HG02623 (cell line): ENCODE results near the gene XKR7.
"Not testable (repeated sequence)": the region's sequence is repeated elsewhere in the genome, so short reads cannot be mapped to it uniquely, and the experiment has no call there.

ENCODE experiments used
- ATAC-seq: cut with Tn5 transposase; IDR thresholded peaks from one replicate; pipeline ENCODE4 v1.9.1; 2021; ENCODE audit warnings: moderate library complexity; ENCODE audit not compliant: unreplicated experiment

Gene XKR7

DNA sequence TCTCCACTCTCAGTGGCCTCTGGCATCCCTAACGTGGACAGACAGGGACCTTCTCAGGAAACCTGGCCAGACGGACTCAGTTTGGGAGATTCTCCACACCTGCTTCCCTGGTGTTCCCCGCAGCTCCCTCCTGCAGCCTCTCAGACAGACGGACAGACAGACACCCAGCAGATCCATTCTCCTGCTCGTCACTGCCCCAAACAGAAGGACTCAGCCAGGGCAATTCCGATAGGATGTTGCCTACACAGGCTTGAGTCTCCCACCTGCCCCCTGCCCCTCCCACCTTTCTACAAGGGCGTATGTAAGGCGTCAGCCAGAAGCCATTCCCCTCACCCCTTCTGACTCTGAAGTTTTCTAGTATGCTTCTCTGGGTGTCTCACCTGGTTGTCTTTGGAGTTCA is 42.7 kb downstream of the XKR7 start:
- ATAC-seq: no peak

DNA sequence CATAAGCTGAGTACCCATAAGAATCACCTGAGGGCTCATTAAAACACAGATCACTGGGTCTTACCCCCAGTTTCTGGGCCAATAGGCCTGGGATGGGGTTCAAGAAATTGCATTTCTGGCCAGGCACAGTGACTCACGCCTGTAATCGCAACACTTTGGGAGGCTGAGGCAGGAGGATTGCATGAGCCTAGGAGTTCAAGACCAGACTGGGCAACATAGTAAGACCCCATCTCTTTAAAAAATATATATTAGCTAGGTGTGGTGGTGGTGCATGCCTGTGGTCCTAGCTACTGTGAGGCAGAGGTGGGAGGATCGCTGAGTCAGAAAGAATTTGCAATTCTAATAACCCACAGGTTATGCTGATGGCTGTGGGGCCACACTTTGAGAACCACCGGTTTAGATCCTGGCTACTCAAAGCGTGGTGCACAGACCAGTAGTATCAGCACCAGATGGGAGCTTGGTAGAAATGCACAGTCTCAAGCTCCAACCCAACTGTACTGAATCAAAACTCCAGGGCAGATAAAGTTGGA is 44.3 kb downstream of the XKR7 start:
- no peak for ATAC-seq

DNA sequence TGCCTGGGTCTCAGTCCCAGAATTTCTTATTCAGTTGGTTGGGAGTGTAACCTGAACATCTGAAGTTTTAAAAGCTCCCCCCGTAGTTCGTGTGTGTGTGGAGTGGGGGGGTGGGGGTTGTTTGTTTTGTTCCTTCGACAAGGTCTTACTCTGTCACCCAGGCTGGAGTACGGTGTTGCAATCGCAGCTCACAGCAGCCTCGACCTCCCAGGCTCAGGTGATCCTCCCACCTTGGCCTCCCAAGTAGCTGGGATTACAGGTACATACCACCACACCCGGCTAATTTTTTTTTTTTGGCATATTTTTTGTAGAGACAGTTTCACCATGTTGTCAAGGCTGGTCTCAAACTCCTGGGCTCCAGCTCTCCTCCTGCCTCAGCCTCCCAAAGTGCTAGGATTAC is 45.4 kb downstream of the XKR7 start:
- ATAC-seq: no peak

DNA sequence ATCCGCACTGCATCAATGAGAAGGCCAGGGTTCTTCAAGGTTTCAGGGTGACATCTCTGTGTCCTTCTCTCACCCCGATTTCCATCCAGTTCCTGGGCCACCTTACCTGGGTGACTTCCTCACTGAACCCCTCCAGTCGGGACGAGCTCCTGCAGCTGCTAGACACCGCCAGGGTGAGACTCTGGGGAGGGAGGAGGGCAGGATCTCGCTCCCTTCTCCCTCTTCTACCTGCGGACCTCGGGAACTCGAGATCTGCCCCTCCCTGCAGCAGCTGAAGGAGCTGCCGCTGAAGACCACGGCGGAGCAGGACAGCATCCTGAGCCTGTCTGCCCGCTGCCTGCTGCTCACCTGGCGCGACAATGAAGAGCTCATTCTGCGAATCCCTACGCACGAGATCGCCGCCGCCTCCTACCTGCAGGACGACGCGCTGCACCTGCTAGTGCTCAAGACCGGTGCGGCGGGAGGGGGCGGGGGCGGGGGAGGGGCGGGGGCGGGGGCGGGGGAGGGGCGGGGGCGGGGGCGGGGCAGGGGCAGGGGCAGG is 49.8 kb downstream of the XKR7 start:
- no peak for ATAC-seq

DNA sequence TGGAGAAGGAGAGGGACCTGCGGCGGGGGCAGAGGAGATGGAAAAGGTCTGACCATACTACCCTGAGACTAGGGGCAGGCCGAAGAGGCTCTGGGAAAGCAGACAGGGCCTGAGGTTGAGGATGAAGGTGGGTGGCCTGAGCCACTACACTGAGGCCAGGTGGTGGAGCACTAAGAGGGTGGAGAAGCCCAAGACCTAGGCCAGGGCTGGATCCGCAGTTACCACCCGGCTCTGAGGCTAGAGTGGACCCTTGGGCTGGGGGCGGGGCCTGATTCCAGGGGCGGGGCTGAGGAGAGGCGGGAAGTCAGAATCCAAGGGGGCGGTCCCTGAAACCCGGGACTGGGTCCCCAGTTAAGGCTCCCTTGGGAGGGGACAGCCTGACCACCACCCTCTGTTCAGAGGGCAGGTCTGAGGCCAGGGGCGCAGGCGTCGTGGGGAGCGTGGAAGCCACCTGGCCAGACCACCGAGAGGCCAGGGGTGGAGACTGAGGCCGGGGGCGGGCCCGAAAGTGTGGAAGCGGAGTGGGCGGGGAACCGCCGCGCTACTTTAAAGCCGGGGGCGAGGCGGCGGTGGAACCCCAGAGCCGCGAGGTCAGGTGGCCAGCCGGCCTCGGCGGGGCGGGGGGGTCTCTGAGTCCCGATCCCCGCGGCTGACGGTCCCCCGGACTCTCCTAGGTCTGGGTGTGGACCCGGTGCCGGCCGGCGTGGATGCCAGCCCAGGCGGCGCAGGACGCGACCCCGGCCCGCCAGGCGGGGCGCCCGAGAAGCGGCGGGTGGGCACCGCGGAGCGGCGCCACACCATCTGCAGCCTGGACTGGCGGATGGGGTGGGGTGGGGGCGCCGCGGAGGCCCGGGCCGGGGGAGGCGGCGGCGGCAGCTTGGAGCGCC is 50.6 kb downstream of the XKR7 start:
- ATAC-seq: no peak

DNA sequence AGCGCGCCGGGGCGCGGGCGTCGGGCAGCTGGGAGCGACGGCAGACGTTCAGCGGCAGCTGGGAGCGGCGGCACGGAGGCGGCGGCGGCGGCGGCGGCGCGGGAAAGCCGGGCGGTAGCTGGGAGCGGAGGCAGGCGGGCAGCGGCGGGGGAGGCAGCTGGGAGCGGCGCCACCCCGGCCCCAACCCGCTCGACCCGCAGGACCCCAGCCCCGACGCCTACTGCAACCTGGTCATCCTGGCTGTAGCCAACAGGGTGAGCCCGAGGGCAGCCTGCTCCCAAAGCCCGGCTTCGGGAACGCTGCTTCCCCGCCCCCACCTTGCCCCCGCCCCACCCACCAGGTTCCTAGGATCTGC is 51.2 kb downstream of the XKR7 start:
- no peak for ATAC-seq

DNA sequence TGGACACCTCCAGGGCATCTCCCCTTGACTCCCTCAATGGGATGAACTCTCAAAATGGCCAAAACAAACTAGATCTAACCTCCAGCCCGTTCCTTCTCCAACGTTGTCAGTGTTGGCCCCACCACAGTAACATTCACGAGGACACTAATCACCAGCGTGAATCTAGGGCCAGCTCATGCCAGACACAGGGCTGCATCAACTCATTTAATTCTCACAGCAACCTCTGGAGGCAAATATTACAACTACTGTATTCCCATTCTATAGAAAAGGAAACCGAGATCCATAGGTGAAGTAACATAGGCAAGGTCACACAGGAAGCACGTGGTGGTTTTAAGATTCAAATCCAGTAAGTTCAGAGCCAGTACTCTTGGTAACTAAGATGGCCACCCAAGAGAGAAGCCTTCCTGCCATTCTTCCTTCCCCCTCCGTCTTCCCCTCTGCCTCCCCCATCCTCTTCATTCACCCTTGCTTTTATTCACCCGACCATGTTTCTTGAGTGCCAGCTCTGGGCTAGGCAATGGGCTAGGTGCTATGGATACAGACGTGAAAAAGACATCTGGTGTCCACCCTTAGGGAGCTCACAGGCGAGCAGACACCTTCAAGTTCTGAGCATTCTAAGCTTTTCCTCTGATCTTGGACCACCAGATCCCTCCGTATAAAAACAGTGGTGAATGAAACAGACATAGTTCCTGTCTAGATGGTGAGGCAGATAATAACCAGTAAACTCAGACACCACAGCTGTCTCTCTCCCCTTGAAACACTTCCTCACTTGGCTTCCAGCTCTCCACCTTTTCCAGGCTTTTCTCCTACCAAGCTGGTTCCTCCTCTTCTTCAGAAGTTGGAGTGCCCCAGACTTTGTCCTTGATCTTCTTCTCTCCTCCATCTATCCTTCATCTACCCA is 51.9 kb downstream of the XKR7 start:
- ATAC-seq: no peak

DNA sequence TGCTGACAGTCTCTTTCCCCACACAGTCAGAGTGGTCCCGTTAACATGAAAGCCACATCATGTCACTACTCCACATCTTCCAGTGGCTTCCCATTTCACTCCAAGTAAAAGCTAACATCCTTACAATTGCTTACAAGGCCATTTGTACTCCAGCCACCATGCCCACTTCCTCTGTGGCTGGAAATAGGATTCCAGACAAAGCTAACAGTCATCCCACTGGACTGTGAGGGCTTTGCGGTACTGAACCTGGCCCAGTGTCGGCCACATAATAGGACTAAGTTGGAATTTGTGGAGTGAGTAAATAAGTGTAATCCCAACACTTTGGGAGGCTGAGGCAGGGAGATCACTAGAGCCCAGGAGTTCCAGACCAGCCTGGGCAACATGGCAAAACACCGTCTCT is 53.1 kb downstream of the XKR7 start:
- ATAC-seq: no peak

DNA sequence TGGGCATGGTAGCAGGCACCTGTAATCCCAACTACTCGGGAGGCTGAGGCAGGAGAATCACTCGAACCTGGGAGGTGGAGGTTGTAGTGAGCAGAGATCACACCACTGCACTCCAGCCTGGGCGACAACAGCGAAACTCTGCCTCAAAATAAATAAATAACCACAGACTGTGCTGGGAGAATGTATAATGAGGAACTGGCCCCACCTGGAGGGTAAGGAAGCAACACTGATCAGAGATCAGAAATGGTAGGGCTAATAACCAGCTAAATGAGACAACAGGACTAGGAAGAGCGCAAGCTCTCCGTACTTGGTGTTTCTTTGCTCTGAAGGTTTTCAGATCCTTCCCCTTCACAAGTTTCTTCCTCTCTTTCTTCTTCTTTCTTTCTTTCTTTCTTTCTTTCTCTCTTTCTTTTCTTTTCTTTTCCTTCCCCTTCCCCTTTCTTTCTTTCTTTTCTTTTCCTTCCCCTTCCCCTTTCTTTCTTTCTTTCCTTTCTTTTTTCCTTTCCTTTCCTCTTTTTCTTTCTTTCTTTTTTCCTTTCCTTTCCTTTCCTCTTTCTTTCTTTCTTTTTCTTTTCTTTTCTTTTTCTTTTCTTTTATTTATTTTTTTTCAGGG is 56.8 kb downstream of the XKR7 start:
- no peak for ATAC-seq

DNA sequence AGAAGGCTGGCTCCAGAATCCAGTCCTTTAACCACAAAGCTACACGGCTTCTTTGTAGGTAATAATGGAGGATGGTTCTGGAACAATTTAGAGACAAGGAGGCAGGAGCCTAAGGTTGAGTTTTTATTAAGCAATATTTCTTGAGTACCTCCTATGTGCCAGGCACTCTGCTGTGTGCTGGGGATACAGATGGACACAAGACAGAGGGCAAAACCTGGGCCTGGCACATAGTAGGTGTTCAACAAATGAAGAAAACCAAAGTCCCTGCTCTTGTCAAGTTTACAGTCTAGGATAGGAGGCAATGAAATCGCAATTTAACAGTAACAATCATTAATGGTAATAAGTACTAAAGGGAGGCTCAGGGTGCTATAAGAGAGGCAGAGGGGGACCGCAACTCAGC is 59.7 kb downstream of the XKR7 start:
- no peak for ATAC-seq

DNA sequence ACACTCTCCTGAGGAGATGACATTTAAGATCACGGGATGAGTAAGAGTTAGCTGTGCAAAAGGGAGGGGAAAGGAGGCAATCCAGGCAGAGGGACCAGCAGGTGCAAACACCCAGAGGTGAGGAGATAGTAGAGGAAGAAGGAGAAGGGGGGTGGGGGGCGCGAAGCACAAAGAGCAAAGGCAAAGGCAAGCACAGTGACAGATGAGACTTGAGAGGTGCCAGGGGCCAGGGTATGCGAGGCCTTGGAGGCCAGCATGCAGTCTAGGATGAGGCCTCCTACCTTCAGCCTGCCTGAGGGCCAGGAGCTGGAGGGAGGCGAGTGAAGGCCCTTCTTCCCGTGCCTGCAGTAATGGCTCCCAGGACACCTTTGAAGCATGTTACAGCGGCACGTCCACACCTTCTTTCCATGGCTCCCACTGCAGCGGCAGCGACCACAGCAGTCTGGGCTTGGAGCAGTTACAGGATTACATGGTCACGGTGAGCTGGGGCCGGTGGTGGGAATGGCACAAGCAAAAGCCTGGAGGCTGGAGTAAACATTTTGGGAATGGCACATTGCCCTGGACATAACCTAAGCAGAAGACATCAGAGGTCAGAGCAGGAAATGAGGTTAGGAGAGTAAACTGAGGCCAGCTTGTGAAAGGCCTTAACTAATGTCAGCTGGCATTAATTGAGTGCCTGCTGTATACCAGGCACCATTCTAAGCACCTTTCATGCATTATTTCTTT is 60.9 kb downstream of the XKR7 start:
- no peak for ATAC-seq

DNA sequence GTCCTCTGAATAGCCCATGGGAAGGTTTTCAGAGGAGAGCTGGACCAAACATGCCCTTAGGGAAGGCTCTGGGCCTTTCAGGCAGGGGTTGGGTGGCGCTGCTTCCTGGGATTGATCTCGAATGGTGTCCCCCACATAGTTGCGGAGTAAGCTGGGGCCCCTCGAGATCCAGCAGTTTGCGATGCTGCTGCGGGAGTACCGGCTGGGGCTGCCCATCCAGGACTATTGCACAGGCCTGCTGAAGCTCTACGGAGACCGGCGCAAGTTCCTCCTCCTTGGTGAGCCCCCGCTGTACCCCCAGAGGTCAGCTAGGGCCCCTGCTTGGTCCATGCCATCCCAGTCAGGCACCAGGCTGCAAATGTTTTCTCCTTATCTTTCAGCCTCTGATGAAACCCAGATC is 61.6 kb downstream of the XKR7 start:
- ATAC-seq: no peak

DNA sequence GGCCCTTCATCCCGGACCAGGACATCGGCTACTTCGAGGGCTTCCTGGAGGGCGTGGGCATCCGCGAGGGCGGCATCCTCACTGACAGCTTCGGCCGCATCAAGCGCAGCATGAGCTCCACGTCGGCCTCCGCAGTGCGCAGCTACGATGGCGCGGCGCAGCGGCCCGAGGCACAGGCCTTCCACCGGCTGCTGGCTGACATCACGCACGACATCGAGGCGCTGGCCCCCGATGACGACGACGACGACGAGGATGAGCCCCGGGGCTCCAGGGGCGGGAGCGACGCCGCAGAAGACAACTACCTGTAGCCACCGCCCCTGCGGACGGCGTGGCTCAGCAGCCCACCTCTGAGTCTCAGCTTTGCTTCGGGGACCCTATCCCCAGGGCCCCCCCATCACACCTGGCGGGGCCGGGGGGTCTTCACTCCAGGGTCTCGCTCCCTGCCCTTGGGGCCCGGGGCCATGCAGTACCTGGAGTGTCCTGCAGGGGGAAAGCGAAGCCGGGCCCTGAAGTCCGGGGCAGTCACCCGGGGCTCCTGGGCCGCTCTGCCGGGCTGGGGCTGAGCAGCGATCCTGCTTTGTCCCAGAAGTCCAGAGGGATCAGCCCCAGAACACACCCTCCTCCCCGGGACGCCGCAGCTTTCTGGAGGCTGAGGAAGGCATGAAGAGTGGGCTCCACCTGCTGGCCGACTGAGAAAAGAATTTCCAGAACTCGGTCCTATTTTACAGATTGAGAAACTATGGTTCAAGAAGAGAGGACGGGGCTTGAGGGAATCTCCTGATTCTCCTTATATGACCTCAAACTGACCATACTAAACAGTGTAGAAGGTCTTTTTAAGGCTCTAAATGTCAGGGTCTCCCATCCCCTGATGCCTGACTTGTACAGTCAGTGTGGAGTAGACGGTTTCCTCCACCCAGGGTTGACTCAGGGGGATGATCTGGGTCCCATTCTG is 63.3 kb downstream of the XKR7 start:
- no peak for ATAC-seq

DNA sequence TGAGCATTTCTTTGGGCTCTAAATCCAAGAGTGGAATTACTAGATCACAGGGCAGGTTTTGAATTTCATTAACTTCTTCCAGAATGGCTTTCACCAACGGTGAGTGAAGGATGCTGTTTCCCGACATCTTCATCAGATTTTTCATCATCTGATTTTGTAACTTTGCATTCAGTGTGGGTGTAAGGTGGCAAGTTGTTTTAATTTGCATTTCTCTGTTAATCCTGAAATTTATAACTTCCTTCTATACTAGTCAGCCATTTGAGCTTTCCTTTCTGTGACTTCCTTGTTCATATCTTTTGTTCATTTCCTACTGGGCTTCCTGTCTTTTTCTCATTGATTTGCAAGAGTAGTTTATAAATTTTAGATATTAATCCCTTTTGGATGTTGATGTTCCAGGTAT is 65.4 kb downstream of the XKR7 start:
- ATAC-seq: no peak

DNA sequence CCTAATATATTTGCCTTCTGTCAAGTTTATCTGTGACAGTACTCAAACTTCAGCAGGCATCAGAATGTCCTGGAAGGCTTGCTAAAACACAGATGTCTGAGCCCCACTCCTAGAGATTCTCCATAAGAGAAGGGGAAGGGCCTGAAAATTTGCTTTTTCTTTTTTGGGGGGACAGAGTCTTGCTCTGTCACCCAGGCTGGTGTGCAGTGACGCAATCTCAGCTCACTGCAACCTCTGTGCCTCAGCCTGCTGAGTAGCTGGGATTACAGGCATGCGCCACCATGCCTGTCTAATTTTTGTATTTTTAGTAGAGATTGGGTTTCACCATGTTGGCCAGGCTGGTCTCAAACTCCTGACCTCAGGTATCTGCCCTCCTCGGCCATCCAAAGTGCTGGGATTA is 65.8 kb downstream of the XKR7 start:
- ATAC-seq: not testable (repeated sequence)

DNA sequence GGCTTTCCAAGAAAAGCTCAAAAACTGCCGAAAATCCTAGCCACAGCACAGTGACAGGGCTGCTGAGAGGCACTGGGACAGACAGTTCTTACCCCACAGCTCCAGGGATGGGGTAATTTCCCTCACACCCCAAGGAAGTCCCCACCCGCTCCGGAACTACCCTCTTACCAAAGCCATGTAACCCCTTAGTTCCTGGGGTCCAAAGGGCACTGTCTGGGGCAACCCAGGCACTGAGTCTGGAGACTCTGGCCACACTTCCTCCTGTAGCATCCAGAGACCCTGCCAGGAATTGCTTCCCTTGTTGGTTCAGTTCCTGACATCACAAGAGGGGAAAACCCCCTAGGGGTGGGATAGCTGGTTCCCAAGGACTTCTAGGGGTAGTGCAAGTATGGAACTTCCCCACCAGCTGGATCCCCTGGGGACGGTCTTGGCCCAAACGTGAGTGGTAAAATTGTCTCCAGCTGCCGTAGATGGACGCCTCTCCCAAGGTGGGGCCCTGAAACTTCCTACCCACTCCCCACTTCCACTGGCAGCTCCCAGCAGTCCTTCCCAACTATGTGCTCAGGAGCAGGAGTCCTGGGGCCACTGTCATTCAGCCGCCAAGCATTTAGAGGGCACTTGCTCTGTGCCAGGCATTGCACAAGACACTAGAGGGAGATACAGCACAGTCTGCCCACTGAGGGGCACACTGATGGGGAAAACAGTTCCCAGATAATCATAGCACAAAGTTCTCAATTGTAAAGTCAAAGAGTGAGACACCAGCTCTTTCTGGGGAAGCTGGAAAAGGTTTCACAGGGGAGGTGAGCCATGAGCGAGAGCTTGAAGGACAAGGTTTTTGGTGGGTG is 66.9 kb downstream of the XKR7 start:
- no peak for ATAC-seq

DNA sequence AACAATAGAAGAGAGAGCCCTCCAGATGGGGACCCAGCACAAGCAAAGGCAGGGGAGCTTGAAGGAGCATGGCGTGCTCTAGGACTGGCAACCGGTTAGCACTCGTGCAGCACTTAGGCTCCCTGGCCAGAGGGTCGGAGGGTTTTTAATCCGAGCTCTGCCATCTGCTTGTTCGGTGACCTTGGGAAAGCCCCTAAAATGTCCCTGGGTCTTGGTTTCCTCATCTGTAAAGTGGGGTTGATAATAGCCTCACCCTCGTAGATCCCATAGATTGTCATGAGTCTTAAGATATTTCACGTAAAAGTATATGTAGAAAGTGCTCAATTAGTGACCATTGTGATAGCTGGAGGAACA is 67.5 kb downstream of the XKR7 start:
- ATAC-seq: no peak

DNA sequence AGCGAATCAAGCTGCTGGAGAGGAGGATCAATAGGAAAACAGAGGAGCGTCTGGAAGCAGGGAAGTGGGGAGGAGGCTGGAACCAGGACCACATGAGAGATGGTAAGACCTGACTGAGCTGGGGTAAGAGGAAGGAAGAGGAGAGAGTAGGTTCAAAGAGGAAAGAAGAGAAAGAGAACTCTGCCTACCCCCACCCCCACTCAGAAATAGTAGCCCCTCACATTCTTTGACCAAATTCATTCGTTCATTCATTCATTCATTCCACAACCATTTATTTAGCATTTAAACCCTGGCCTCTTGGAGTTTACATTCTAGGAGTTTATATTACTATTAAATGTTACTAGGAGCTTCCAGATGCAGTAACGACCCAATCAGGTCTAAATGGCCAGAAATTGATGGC is 68.3 kb downstream of the XKR7 start:
- ATAC-seq: no peak
